GM04503 (cell line): Measurements from ENCODE around the gene ZNF268.
"Not testable (repeated sequence)": the region's sequence is repeated elsewhere in the genome, so short reads cannot be mapped to it uniquely, and the experiment has no call there.

Experiments
- DNase-seq: peaks from one replicate; pipeline ENCODE4 v3.0.0-alpha.2; 2012; ENCODE audit warnings: low read depth

ZNF268 gene

GRCh38 chr12:133227281-133227852 is 46.1 kb downstream of the ZNF268 start:
- DNase-seq = no peak

GRCh38 chr12:133231001-133231400 is 49.7 kb downstream of the ZNF268 start:
- DNase-seq = no peak

GRCh38 chr12:133233006-133233405 is 51.7 kb downstream of the ZNF268 start:
- no peak for DNase-seq

GRCh38 chr12:133233993-133234564 is 52.8 kb downstream of the ZNF268 start:
- no peak for DNase-seq

DNA sequence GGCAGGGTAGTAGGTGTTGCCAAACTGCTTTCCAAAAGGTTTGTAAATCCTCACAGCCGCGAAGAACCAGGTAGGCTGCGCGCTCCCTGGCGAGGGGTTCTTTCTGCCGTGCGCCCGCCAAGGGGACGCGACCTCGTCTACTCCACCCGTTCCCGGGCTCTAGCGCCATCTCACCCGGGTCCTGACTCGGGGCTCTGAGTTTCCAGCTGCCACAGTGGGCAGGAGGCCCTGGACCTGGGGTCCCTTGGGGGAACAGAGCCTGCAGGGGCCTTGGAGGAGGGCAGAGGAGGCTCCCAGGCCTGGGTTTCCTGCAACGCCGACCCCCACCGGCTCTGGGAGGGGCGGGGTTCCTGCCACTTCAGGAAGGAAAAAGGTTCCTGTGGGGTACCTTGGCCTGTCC is 53.7 kb downstream of the ZNF268 start:
- no peak for DNase-seq

DNA sequence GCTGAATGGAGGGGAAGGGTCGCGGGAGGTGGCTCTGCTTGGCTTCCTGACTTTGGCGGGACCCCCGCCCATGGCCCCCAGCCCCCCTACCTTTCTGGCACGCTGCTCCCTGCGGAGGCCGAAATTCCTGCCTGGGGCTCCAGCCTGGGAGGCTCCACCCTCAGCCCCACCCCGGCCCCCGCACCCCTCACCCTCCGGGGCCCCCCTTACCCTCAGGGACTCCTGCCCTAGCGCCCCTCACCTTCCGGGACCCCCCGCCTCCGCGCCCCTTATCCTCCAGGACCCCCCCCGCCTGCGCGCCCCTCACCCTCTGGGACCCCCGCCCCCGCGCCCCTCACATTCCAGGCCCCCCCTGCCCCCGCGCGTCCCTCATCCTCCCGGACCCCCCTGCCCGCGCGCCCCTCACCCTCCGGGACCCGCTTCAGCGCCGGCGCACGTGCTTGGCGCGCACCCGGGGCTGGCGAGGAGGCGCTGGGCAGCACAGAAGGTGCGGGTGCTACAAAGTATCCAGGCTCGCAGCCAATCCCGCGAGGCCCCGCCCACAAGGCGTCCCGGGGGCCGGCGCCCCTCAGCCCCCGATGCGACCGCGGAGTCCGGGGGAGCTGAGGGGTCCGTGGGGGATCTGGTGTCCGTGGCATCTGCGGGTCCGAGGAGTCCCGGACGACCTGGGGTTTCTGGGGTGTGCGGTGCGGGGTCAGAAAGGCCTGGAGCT is 54.3 kb downstream of the ZNF268 start, which contains the start of gene ANHX:
Gene ANHX (minus strand): TSS at position 477 of the 712 bp plus-strand sequence. CDS start 1,521 bp downstream, outside the sequence.
- no peak for DNase-seq

GRCh38 chr12:133236144-133236543 is 54.8 kb downstream of the ZNF268 start:
- no peak for DNase-seq

GRCh38 chr12:133236556-133236955 is 55.3 kb downstream of the ZNF268 start:
- DNase-seq = no peak

GRCh38 chr12:133251732-133252131 is 70.4 kb downstream of the ZNF268 start:
- DNase-seq = no peak

DNA sequence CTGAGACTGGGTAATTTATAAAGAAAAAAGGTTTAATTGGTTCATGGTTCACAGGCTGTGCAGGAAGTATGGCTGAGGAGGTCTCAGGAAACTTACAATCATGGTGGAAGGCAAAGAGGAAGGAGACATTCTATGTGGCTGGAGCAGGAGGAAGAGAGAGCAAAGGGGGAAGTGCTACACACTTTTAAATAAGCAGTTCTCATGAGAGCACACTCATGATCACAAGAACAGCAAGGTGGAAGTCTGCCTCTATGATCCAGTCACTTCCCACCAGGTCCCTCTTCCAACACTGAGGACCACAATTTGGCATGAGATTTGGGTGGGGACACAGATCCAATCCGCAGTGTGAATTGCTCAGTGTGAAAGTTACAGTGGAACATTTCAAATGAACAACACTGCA is 74.5 kb downstream of the ZNF268 start:
- not testable (repeated sequence) for DNase-seq

- DNase-seq = no peak
Measured at GRCh38 chr12:133256321-133256720, 75.0 kb downstream of the ZNF268 start.

- DNase-seq = no peak
Measured at GRCh38 chr12:133264173-133264572, 82.9 kb downstream of the ZNF268 start.
